Sigmoid colon (tissue), 7 donors: Measurements from ENCODE around the gene GTPBP4. TPM values are rescaled to one million over a fixed set of nuclear protein-coding genes. Genes with fewer than 3 reads are reported as not detected.

ENCODE experiments used
- DNase-seq: peaks from one replicate; pipeline ENCODE4 v3.0.0-alpha.2; 2019
- H3K27ac ChIP-seq, 4 donors: fragments of 200-600 bp; sonication (generic); one replicate each; pipeline ENCODE4 v1.5.1; 2016 to 2019; ENCODE audit warnings: mild to moderate bottlenecking in 1 of 4
- H3K27me3 ChIP-seq, 3 donors: fragments of 200-600 bp; sonication (generic); one replicate each; pipeline ENCODE4 v1.5.1; 2019; ENCODE audit warnings: mild to moderate bottlenecking in 1 of 3
- H3K36me3 ChIP-seq, 4 donors: fragments of 200-600 bp; sonication (generic); one replicate each; pipeline ENCODE4 v1.5.1; 2016 to 2019
- H3K4me1 ChIP-seq, 4 donors: fragments of 200-600 bp; sonication (generic); one replicate each; pipeline ENCODE4 v1.5.1; 2017 to 2019
- H3K4me3 ChIP-seq, 4 donors: fragments of 200-600 bp; sonication (generic); one replicate each; pipeline ENCODE4 v1.5.1; 2017 to 2019; ENCODE audit warnings: mild to moderate bottlenecking in 2 of 4, moderate library complexity in 1 of 4
- H3K9me3 ChIP-seq, 4 donors: fragments of 200-600 bp in 3 of 4; sonication (generic) in 3 of 4; one replicate each; pipeline versions ENCODE4 v1.5.1 to v1.6.1; 2013 to 2019
- CTCF ChIP-seq, 4 experiments: fragments of 450-650 bp in 3 of 4; fragments of 200-600 bp in 1 of 4; IDR thresholded peaks; one replicate each; pipeline ENCODE4 v1.5.1; 2016 to 2019; ENCODE audit warnings: antibody characterized with exemption in 4 of 4, mild to moderate bottlenecking in 3 of 4, moderate library complexity in 2 of 4
- EP300 ChIP-seq, 4 donors: sonication (generic); formaldehyde crosslinking; IDR thresholded peaks; one replicate each; pipeline ENCODE4 v1.6.1; 2017; ENCODE audit warnings: antibody characterized with exemption in 4 of 4
- POLR2A ChIP-seq, 2 donors: fragments of 450-650 bp; IDR thresholded peaks; one replicate each; pipeline ENCODE4 v1.6.1; 2016; ENCODE audit warnings: antibody characterized with exemption in 2 of 2, mild to moderate bottlenecking in 2 of 2, moderate library complexity in 2 of 2
- POLR2AphosphoS5 ChIP-seq, 4 donors: sonication (generic); formaldehyde crosslinking; IDR thresholded peaks; one replicate each; pipeline ENCODE4 v1.6.1; 2017; ENCODE audit warnings: antibody characterized with exemption in 4 of 4
- WGBS, 2 donors: extraction: QIAGEN DNeasy Blood & Tissue Kit; methylation state at CpG; one replicate each; pipeline ENCODE4 v1.1.7; 2013; 5-methylcytosine and 5-hydroxymethylcytosine counted together
- intact Hi-C: fragments of 100-400 bp; cut with DNase I; formaldehyde crosslinking; loops from one replicate; pipeline ENCODE4 v1.15.1; 2023
- polyA plus RNA-seq, 3 donors: library from polyadenylated mRNA; stranded (reverse); fragments of 200-250 nt; gene quantifications; one replicate each; pipeline ENCODE4 v1.2.3, GENCODE V29; 2013
- total RNA-seq, 4 donors: library from RNA; depleted of rRNA; stranded (reverse); fragments of >200 nt; gene quantifications; one replicate each; pipeline ENCODE4 v1.1.0, GENCODE V29; 2016
- donor health status: healthy with polysubstance abuse.
- donor health status: Bipolar disorder and iron deficiency.
- donor health status: healthy.

The GTPBP4 gene
- total and polyA plus RNA-seq, 7 donors, result 8.1 to 38.7 (median 16.8) TPM

- 55 to 82% methylated on average over 10 of the region's 10 CpGs for WGBS, 2 donors
These were observed 80.4 kb downstream of the GTPBP4 start for GRCh38 chr10:1068380-1069361.

More at GRCh38 chr10:1068380-1069361, 80.4 kb downstream of the GTPBP4 start:
- Histone ChIP-seq H3K4me3 (no peak overlapping the region), H3K27ac (no peak overlapping the region), H3K27me3 (no peaks in the 10 kb centered on the region), H3K9me3 (no peaks in the 10 kb centered on the region), H3K4me1 (peaks cover 0 to 7% (median 3%) of the 10 kb centered on the region in 4 donors), H3K36me3 (peaks cover 0 to 16% (median 3%) of the 10 kb centered on the region in 4 donors)
- no peak for DNase-seq
- TF ChIP-seq POLR2A (IDR thresholded peaks at IDR 0.05) (no peak), CTCF (IDR thresholded peaks at IDR 0.05) (no peak), EP300 (IDR thresholded peaks at IDR 0.05) (no peak), POLR2AphosphoS5 (IDR thresholded peaks at IDR 0.05) (no peak)
- intact Hi-C loops, result no loop called here

Other genes with a start within 250 kb of the GTPBP4 start
- gene LARP4B, start 56.7 kb upstream of the GTPBP4 start, total RNA-seq, result 10 to 100 TPM; 31.7 to 57.6 (median 40.8) TPM
- gene LARP4B, start 56.7 kb upstream of the GTPBP4 start, polyA plus RNA-seq, result 10 to 100 TPM; 11.4 to 31.9 (median 17.1) TPM
- gene IDI2, start 37.4 kb downstream of the GTPBP4 start, total RNA-seq, result not detected
- gene IDI2, start 37.4 kb downstream of the GTPBP4 start, polyA plus RNA-seq, result not detected
- gene IDI1, start 60.7 kb downstream of the GTPBP4 start, total RNA-seq, result 10 to 100 TPM; 22.4 to 35.8 (median 32.1) TPM
- 100 to 1,000 TPM in 2 of 3 donors, 10 to 100 TPM in 1; 91.3 to 223 (median 100) TPM for gene IDI1, start 60.7 kb downstream of the GTPBP4 start, polyA plus RNA-seq
- 10 to 100 TPM in 3 of 4 donors, 1 to 10 TPM in 1; 9.6 to 25.5 (median 18.6) TPM for gene WDR37, start 68.0 kb downstream of the GTPBP4 start, total RNA-seq
- gene WDR37, start 68.0 kb downstream of the GTPBP4 start, polyA plus RNA-seq, result 10 to 100 TPM in 1 of 3 donors, 1 to 10 TPM in 2; 5.4 to 10.6 (median 7.2) TPM